Measurements from ENCODE around the gene KHK.
A peak's percentile ranks its signal among the peaks of the same experiment; 100 is the strongest.

The KHK gene

GRCh38 chr2:27086724-27087593 is at the start of gene KHK:
Gene KHK (plus strand): TSS chr2:27086772. CDS start chr2:27087260, 488 bp downstream.
- H3K36me3 ChIP-seq (ENCODE audit: insufficient read depth, low read length): peaks cover 12% of the 10 kb centered on the region
- no peak within 1 kb of the TSS for H3K9ac ChIP-seq (ENCODE audit: low read length)
- peak within 1 kb of the TSS; percentile 58 to 91 for H3K4me3 ChIP-seq (ENCODE audit: low read depth in 1 of 2, low read length in 2 of 2)
- H3K27me3 ChIP-seq (ENCODE audit: control insufficient read depth in 1 of 2, insufficient read depth in 2 of 2, low read length in 2 of 2): no peaks in the 10 kb centered on the region
- peaks cover 47% of the 10 kb centered on the region for H3K4me1 ChIP-seq (ENCODE audit: insufficient read depth, low read length)
- peak within 1 kb of the TSS; percentile 79 for H3K27ac ChIP-seq (ENCODE audit: low read depth, low read length)
- no peaks in the 10 kb centered on the region for H3K9me3 ChIP-seq (ENCODE audit: low read length)

GRCh38 chr2:27038012-27038411 is 48.6 kb upstream of the KHK start:
- no peak overlapping the region for H3K4me3 ChIP-seq (ENCODE audit: low read depth in 1 of 2, low read length in 2 of 2)
- H3K9me3 ChIP-seq (ENCODE audit: low read length): no peaks in the 10 kb centered on the region
- H3K36me3 ChIP-seq (ENCODE audit: insufficient read depth, low read length): peaks cover 67% of the 10 kb centered on the region
- H3K27ac ChIP-seq (ENCODE audit: low read depth, low read length): no peak overlapping the region
- peaks cover 33% of the 10 kb centered on the region for H3K4me1 ChIP-seq (ENCODE audit: insufficient read depth, low read length)
- H3K27me3 ChIP-seq (ENCODE audit: control insufficient read depth in 1 of 2, insufficient read depth in 2 of 2, low read length in 2 of 2): no peaks in the 10 kb centered on the region
- H3K9ac ChIP-seq (ENCODE audit: low read length): no peak overlapping the region

GRCh38 chr2:27038631-27039339 is 47.8 kb upstream of the KHK start:
- peaks cover 27% of the 10 kb centered on the region for H3K4me1 ChIP-seq (ENCODE audit: insufficient read depth, low read length)
- no peak overlapping the region for H3K4me3 ChIP-seq (ENCODE audit: low read depth in 1 of 2, low read length in 2 of 2)
- no peaks in the 10 kb centered on the region for H3K27me3 ChIP-seq (ENCODE audit: control insufficient read depth in 1 of 2, insufficient read depth in 2 of 2, low read length in 2 of 2)
- H3K9me3 ChIP-seq (ENCODE audit: low read length): no peaks in the 10 kb centered on the region
- H3K36me3 ChIP-seq (ENCODE audit: insufficient read depth, low read length): peaks cover 67% of the 10 kb centered on the region
- no peak overlapping the region for H3K27ac ChIP-seq (ENCODE audit: low read depth, low read length)
- no peak overlapping the region for H3K9ac ChIP-seq (ENCODE audit: low read length)

- H3K4me1 ChIP-seq (ENCODE audit: insufficient read depth, low read length): peaks cover 20% of the 10 kb centered on the region
- H3K9me3 ChIP-seq (ENCODE audit: low read length): no peaks in the 10 kb centered on the region
- H3K27ac ChIP-seq (ENCODE audit: low read depth, low read length): no peak overlapping the region
- H3K36me3 ChIP-seq (ENCODE audit: insufficient read depth, low read length): peaks cover 67% of the 10 kb centered on the region
- H3K27me3 ChIP-seq (ENCODE audit: control insufficient read depth in 1 of 2, insufficient read depth in 2 of 2, low read length in 2 of 2): no peaks in the 10 kb centered on the region
- no peak overlapping the region for H3K9ac ChIP-seq (ENCODE audit: low read length)
- no peak overlapping the region for H3K4me3 ChIP-seq (ENCODE audit: low read depth in 1 of 2, low read length in 2 of 2)
Observed at GRCh38 chr2:27039426-27039825, 47.1 kb upstream of the KHK start.

- Histone ChIP-seq H3K36me3 (ENCODE audit: insufficient read depth, low read length) (peaks cover 67% of the 10 kb centered on the region), H3K27ac (ENCODE audit: low read depth, low read length) (no peak overlapping the region), H3K27me3 (ENCODE audit: control insufficient read depth in 1 of 2, insufficient read depth in 2 of 2, low read length in 2 of 2) (no peaks in the 10 kb centered on the region), H3K4me1 (ENCODE audit: insufficient read depth, low read length) (peaks cover 16% of the 10 kb centered on the region), H3K9me3 (ENCODE audit: low read length) (no peaks in the 10 kb centered on the region), H3K4me3 (ENCODE audit: low read depth in 1 of 2, low read length in 2 of 2) (no peak overlapping the region), H3K9ac (ENCODE audit: low read length) (no peak overlapping the region)
Observed at GRCh38 chr2:27039871-27040270, 46.7 kb upstream of the KHK start.

GRCh38 chr2:27040282-27040681 is 46.3 kb upstream of the KHK start:
- Histone ChIP-seq H3K36me3 (ENCODE audit: insufficient read depth, low read length) (peaks cover 62% of the 10 kb centered on the region), H3K4me1 (ENCODE audit: insufficient read depth, low read length) (peaks cover 12% of the 10 kb centered on the region), H3K4me3 (ENCODE audit: low read depth in 1 of 2, low read length in 2 of 2) (no peak overlapping the region), H3K27ac (ENCODE audit: low read depth, low read length) (no peak overlapping the region), H3K9me3 (ENCODE audit: low read length) (no peaks in the 10 kb centered on the region), H3K27me3 (ENCODE audit: control insufficient read depth in 1 of 2, insufficient read depth in 2 of 2, low read length in 2 of 2) (no peaks in the 10 kb centered on the region), H3K9ac (ENCODE audit: low read length) (no peak overlapping the region)

- H3K9ac ChIP-seq (ENCODE audit: low read length): no peak overlapping the region
- H3K36me3 ChIP-seq (ENCODE audit: insufficient read depth, low read length): peaks cover 48% of the 10 kb centered on the region
- no peaks in the 10 kb centered on the region for H3K27me3 ChIP-seq (ENCODE audit: control insufficient read depth in 1 of 2, insufficient read depth in 2 of 2, low read length in 2 of 2)
- no peaks in the 10 kb centered on the region for H3K9me3 ChIP-seq (ENCODE audit: low read length)
- peaks cover 12% of the 10 kb centered on the region for H3K4me1 ChIP-seq (ENCODE audit: insufficient read depth, low read length)
- no peak overlapping the region for H3K4me3 ChIP-seq (ENCODE audit: low read depth in 1 of 2, low read length in 2 of 2)
- H3K27ac ChIP-seq (ENCODE audit: low read depth, low read length): no peak overlapping the region
Observed at GRCh38 chr2:27041752-27042151, 44.8 kb upstream of the KHK start.

GRCh38 chr2:27042159-27042661 is 44.4 kb upstream of the KHK start:
- Histone ChIP-seq H3K36me3 (ENCODE audit: insufficient read depth, low read length) (peaks cover 43% of the 10 kb centered on the region), H3K9me3 (ENCODE audit: low read length) (no peaks in the 10 kb centered on the region), H3K9ac (ENCODE audit: low read length) (no peak overlapping the region), H3K4me1 (ENCODE audit: insufficient read depth, low read length) (peaks cover 12% of the 10 kb centered on the region), H3K27me3 (ENCODE audit: control insufficient read depth in 1 of 2, insufficient read depth in 2 of 2, low read length in 2 of 2) (no peaks in the 10 kb centered on the region), H3K27ac (ENCODE audit: low read depth, low read length) (no peak overlapping the region), H3K4me3 (ENCODE audit: low read depth in 1 of 2, low read length in 2 of 2) (no peak overlapping the region)

- Histone ChIP-seq H3K36me3 (ENCODE audit: insufficient read depth, low read length) (peaks cover 34% of the 10 kb centered on the region), H3K4me1 (ENCODE audit: insufficient read depth, low read length) (peaks cover 12% of the 10 kb centered on the region), H3K9ac (ENCODE audit: low read length) (no peak overlapping the region), H3K9me3 (ENCODE audit: low read length) (no peaks in the 10 kb centered on the region), H3K27me3 (ENCODE audit: control insufficient read depth in 1 of 2, insufficient read depth in 2 of 2, low read length in 2 of 2) (no peaks in the 10 kb centered on the region), H3K4me3 (ENCODE audit: low read depth in 1 of 2, low read length in 2 of 2) (no peak overlapping the region), H3K27ac (ENCODE audit: low read depth, low read length) (no peak overlapping the region)
Observed at GRCh38 chr2:27042985-27043634, 43.5 kb upstream of the KHK start.

GRCh38 chr2:27049422-27050280 is 36.9 kb upstream of the KHK start:
- Histone ChIP-seq H3K4me1 (ENCODE audit: insufficient read depth, low read length) (peaks cover 18% of the 10 kb centered on the region), H3K4me3 (ENCODE audit: low read depth in 1 of 2, low read length in 2 of 2) (peak overlapping the region; percentile 70 to 92), H3K9ac (ENCODE audit: low read length) (peak overlapping the region; percentile 67), H3K36me3 (ENCODE audit: insufficient read depth, low read length) (peaks cover 16% of the 10 kb centered on the region), H3K27ac (ENCODE audit: low read depth, low read length) (peak overlapping the region; percentile 98), H3K27me3 (ENCODE audit: control insufficient read depth in 1 of 2, insufficient read depth in 2 of 2, low read length in 2 of 2) (no peaks in the 10 kb centered on the region), H3K9me3 (ENCODE audit: low read length) (no peaks in the 10 kb centered on the region)

All from muscle layer of colon (tissue), 2 donors.